ENCODE data around the gene PPP1R11.

Gene PPP1R11

DNA sequence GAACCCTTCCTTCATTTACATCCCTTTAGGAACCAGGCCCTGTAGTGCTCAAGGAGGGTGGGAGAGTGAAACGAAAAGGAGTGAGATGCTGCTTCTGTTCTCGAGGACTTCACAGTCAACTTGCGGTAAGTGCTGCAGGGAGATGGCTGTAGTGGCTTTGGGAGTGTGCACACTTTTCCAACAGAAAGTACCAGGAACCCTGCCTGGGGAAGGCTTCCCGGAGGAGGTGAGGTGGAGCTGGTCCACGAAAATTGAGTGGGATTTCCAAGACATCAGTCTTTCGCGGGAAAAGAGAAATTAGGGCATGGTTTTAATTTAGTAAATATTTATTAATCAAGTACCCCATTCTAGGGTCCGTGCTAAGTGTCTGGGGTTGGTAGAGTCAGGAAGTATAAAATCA, 33.2 kb downstream of the PPP1R11 start:
- TF ChIP-seq CTCF (IDR thresholded peaks at IDR 0.05) = no peak
- no peak for TF ChIP-seq ZFX (IDR thresholded peaks at IDR 0.05; ENCODE audit: borderline replicate concordance)

GRCh38 chr6:30100585-30101443, 33.8 kb downstream of the PPP1R11 start:
- H3K27ac ChIP-seq = peak overlapping the region; percentile 39; the same call in 1 of the 2 replicates
- TF ChIP-seq ZFX (IDR thresholded peaks at IDR 0.05; ENCODE audit: borderline replicate concordance) (no peak), CTCF (IDR thresholded peaks at IDR 0.05) (peak; percentile 20; the same call in 1 of the 2 replicates)

More for the DNA sequence above, 33.2 kb downstream of the PPP1R11 start:
- no peak overlapping the region for H3K27ac ChIP-seq

GRCh38 chr6:30101444-30102413, 34.7 kb downstream of the PPP1R11 start:
- peak; percentile 39 for TF ChIP-seq CTCF (IDR thresholded peaks at IDR 0.05)
- TF ChIP-seq ZFX (IDR thresholded peaks at IDR 0.05; ENCODE audit: borderline replicate concordance) = no peak
- H3K27ac ChIP-seq = peak overlapping the region; percentile 39; the same call in 1 of the 2 replicates

DNA sequence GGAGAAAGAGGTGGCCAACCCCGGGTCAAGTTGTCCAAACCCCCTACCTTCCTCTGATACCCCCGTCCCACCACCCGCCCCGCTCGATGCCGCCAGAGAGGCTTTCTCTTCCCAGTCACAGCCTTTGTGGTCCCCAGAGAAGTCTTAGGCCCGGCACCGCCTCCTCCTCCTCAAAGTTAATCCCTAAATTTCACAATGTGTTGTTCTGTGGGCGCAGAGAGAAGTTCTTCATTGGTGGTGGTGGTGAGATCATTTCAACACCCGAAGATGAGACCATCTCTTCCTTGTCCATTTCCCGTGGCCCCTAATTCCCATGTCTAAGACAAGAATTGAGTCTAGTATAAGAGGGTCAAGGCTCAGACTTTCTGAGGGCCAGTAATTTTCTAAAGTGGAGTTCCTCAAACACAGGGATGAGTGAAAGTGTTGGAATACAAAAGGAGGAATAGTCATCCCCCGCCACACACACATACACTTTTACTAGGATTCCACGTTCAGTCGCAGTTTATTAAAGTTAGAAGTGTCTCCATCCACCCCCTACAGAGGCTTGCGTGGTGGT, 35.5 kb downstream of the PPP1R11 start:
- TF ChIP-seq CTCF (IDR thresholded peaks at IDR 0.05) (no peak), ZFX (IDR thresholded peaks at IDR 0.05; ENCODE audit: borderline replicate concordance) (no peak)
- H3K27ac ChIP-seq = peak overlapping the region; percentile 38; the same call in 1 of the 2 replicates

- TF ChIP-seq CTCF (IDR thresholded peaks at IDR 0.05) (peak; percentile 89), ZFX (IDR thresholded peaks at IDR 0.05; ENCODE audit: borderline replicate concordance) (no peak)
- H3K27ac ChIP-seq = peak overlapping the region; percentile 38; the same call in 1 of the 2 replicates
Measured at GRCh38 chr6:30102970-30103871, 36.2 kb downstream of the PPP1R11 start.

DNA sequence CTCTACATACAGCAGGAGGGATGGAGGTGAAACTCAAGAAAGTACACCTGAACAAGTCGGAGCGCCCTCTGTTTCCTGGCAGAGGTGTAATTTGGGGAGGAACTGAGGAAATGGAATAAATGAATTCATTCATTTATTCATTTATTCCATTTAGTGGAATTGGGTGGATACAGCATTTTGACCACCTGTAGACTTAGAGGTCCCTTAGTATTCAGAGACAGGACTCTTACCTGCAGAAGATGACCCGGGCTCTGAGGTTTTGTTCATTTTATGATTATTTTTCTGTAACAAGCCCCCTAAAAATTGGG, 36.8 kb downstream of the PPP1R11 start:
- TF ChIP-seq CTCF (IDR thresholded peaks at IDR 0.05) = no peak
- TF ChIP-seq ZFX (IDR thresholded peaks at IDR 0.05; ENCODE audit: borderline replicate concordance) = no peak
- no peak overlapping the region for H3K27ac ChIP-seq
